Ishikawa (cell line): ENCODE data around the gene ADGRD2.

Experiments used
- CEBPB ChIP-seq: IDR thresholded peaks from 2 replicates; pipeline ENCODE4 v1.6.1; 2012
- CREB1 ChIP-seq: IDR thresholded peaks from 2 replicates; pipeline ENCODE4 v1.6.1; 2012; ENCODE audit warnings: low read depth
- EGR1 ChIP-seq: IDR thresholded peaks from 2 replicates; pipeline ENCODE4 v1.6.1; 2012
- EP300 ChIP-seq: IDR thresholded peaks from 2 replicates; pipeline ENCODE4 v1.6.1; 2012; ENCODE audit warnings: borderline replicate concordance
- FOXM1 ChIP-seq: IDR thresholded peaks from 2 replicates; pipeline ENCODE4 v1.6.1; 2012; ENCODE audit warnings: low read depth, borderline replicate concordance
- NFIC ChIP-seq: IDR thresholded peaks from 2 replicates; pipeline ENCODE4 v1.6.1; 2012
- RAD21 ChIP-seq: IDR thresholded peaks from 2 replicates; pipeline ENCODE4 v1.6.1; 2012; ENCODE audit warnings: low read depth
- TAF1 ChIP-seq: IDR thresholded peaks from 2 replicates; pipeline ENCODE4 v1.6.1; 2012; ENCODE audit warnings: low read depth, mild to moderate bottlenecking
- TEAD4 ChIP-seq: IDR thresholded peaks from 2 replicates; pipeline ENCODE4 v1.6.1; 2012
- USF1 ChIP-seq: IDR thresholded peaks from 2 replicates; pipeline ENCODE4 v1.6.1; 2012
- YY1 ChIP-seq: IDR thresholded peaks from 2 replicates; pipeline ENCODE4 v1.6.1; 2012; ENCODE audit warnings: low read depth
- ZBTB7A ChIP-seq: IDR thresholded peaks from 2 replicates; pipeline ENCODE4 v1.6.1; 2012; ENCODE audit warnings: low read depth
- TF ChIP-seq, protein P1 (sequence below): IDR thresholded peaks from 2 replicates; pipeline ENCODE4 v1.6.1; 2012; ENCODE audit warnings: low read depth, mild to moderate bottlenecking
- TF ChIP-seq, protein P2 (sequence below): IDR thresholded peaks from 2 replicates; pipeline ENCODE4 v1.6.1; 2012

Gene ADGRD2

DNA sequence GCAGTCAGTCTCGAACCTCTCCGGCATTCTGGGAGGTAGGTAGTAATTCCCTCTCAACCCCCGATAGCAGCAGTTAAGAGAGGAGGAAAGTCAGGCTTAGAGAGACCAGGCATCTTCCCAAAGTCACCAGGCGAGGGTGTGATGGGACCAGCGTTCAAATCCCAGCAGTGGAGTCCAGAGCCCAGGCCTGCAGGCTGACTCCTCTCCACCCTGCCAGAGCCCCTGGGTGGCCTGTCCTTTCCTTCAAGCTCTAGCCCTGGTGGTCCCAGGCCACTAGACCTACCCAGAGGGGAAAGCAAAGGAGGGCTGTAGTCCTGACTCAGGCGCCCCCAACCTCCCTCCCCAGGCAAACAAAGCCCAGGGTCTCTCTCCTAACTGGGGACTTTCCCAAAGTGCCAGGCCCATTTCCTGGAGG is 61.2 kb downstream of the ADGRD2 start:
- no peak for TF ChIP-seq EGR1
- TF ChIP-seq RAD21 = peak; percentile 15; the same call in 1 of the 2 replicates

GRCh38 chr9:124511891-124512805 is 61.9 kb downstream of the ADGRD2 start:
- TF ChIP-seq YY1 (no peak), NFIC (no peak), EP300 (no peak), TAF1 (no peak), TEAD4 (no peak), RAD21 (no peak), ZBTB7A (no peak), FOXM1 (no peak), CEBPB (no peak)
- TF ChIP-seq, protein P1, sequence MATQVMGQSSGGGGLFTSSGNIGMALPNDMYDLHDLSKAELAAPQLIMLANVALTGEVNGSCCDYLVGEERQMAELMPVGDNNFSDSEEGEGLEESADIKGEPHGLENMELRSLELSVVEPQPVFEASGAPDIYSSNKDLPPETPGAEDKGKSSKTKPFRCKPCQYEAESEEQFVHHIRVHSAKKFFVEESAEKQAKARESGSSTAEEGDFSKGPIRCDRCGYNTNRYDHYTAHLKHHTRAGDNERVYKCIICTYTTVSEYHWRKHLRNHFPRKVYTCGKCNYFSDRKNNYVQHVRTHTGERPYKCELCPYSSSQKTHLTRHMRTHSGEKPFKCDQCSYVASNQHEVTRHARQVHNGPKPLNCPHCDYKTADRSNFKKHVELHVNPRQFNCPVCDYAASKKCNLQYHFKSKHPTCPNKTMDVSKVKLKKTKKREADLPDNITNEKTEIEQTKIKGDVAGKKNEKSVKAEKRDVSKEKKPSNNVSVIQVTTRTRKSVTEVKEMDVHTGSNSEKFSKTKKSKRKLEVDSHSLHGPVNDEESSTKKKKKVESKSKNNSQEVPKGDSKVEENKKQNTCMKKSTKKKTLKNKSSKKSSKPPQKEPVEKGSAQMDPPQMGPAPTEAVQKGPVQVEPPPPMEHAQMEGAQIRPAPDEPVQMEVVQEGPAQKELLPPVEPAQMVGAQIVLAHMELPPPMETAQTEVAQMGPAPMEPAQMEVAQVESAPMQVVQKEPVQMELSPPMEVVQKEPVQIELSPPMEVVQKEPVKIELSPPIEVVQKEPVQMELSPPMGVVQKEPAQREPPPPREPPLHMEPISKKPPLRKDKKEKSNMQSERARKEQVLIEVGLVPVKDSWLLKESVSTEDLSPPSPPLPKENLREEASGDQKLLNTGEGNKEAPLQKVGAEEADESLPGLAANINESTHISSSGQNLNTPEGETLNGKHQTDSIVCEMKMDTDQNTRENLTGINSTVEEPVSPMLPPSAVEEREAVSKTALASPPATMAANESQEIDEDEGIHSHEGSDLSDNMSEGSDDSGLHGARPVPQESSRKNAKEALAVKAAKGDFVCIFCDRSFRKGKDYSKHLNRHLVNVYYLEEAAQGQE = no peak

DNA sequence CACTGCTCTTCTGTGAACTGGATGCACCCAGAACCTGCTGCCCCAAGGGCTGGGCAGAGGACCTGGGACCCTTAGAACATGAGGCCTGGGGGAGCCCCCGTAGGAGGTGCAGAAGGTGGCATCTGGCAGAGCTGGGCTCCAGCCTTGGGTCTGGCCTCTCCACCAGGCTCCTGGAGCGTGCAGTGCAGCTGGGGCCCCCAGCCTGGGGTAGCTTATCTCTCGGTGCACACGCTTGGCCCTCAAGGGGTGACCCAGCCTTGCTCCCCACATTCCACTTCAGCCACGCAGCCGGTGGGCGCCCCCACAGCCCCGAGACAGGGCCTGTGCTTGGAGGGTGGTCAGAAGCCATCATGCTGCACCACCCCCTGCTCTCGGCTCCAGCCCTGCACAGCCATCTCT is 62.6 kb downstream of the ADGRD2 start:
- no peak for TF ChIP-seq YY1
- TF ChIP-seq, protein P2, sequence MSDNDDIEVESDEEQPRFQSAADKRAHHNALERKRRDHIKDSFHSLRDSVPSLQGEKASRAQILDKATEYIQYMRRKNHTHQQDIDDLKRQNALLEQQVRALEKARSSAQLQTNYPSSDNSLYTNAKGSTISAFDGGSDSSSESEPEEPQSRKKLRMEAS = no peak
- no peak for TF ChIP-seq TEAD4
- TF ChIP-seq, protein P1 = no peak

GRCh38 chr9:124513376-124513994 is 63.2 kb downstream of the ADGRD2 start:
- no peak for TF ChIP-seq ZBTB7A
- no peak for TF ChIP-seq EP300
- no peak for TF ChIP-seq YY1

DNA sequence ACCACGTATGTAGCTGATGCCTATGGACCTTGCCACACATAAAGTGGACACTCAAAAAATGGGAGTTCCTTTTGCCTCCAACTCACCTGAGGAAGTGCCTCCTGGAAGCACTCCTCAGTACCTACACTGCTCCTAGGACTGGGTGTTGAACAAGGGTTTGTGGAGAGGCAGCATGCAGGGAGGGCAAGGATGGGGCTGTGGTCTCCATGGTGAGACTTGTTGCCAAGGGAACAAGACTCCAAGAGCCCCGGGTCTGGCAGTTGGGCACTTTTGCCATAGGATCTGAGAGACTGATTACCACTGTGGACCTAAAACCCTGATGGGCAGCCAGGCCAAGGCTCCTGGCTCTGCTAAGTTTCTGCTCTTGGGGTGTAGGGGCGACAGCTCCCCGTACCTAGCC is 63.9 kb downstream of the ADGRD2 start:
- TF ChIP-seq USF1 = no peak
- no peak for TF ChIP-seq NFIC
- no peak for TF ChIP-seq CREB1
- no peak for TF ChIP-seq YY1
- no peak for TF ChIP-seq RAD21
- TF ChIP-seq TEAD4 = no peak
- TF ChIP-seq, protein P1 = no peak
- TF ChIP-seq, protein P2 = no peak
- no peak for TF ChIP-seq EGR1
- no peak for TF ChIP-seq EP300
